ENCODE results near the gene ADAMTS17.

Gene ADAMTS17

GRCh38 chr15:100297812-100298211 is 44.0 kb downstream of the ADAMTS17 start:
- H3K4me1 ChIP-seq (ENCODE audit: control insufficient read depth, low read length) = no peaks in the 10 kb centered on the region
- no peak overlapping the region for H3K4me2 ChIP-seq (ENCODE audit: low read length)
- TF ChIP-seq CTCF (IDR thresholded peaks at IDR 0.05; ENCODE audit: low read depth, low read length, poor library complexity, severe bottlenecking) (no peak), EZH2phosphoT487 (IDR thresholded peaks at IDR 0.05; ENCODE audit: borderline replicate concordance, low read length) (no peak)
- H3K9me3 ChIP-seq (ENCODE audit: control insufficient read depth, insufficient read depth, low read length) = no peaks in the 10 kb centered on the region; the same call in 1 of the 2 replicates
- H3K4me3 ChIP-seq (ENCODE audit: low read length) = no peak overlapping the region
- H3K27me3 ChIP-seq (ENCODE audit: control insufficient read depth, low read length) = no peaks in the 10 kb centered on the region
- H3F3A ChIP-seq (ENCODE audit: control insufficient read depth, insufficient read depth) = no peaks in the 10 kb centered on the region
- no peak overlapping the region for H3K27ac ChIP-seq (ENCODE audit: low read depth, low read length)
- H3K79me2 ChIP-seq (ENCODE audit: control insufficient read depth, low read length) = no peaks in the 10 kb centered on the region
- H3K36me3 ChIP-seq (ENCODE audit: control insufficient read depth, low read length) = no peaks in the 10 kb centered on the region
- H4K20me1 ChIP-seq (ENCODE audit: control insufficient read depth, insufficient read depth, low read depth, low read length) = no peaks in the 10 kb centered on the region
- H3K9me2 ChIP-seq (replicated peaks; ENCODE audit: control insufficient read depth, low read length) = no peaks in the 10 kb centered on the region

GRCh38 chr15:100295939-100296565 is 45.7 kb downstream of the ADAMTS17 start:
- Histone ChIP-seq H3F3A (ENCODE audit: control insufficient read depth, insufficient read depth) (no peaks in the 10 kb centered on the region), H3K36me3 (ENCODE audit: control insufficient read depth, low read length) (no peaks in the 10 kb centered on the region), H3K4me3 (ENCODE audit: low read length) (no peak overlapping the region), H3K4me1 (ENCODE audit: control insufficient read depth, low read length) (no peaks in the 10 kb centered on the region), H3K79me2 (ENCODE audit: control insufficient read depth, low read length) (no peaks in the 10 kb centered on the region), H3K9me2 (replicated peaks; ENCODE audit: control insufficient read depth, low read length) (no peaks in the 10 kb centered on the region), H3K27me3 (ENCODE audit: control insufficient read depth, low read length) (no peaks in the 10 kb centered on the region), H3K27ac (ENCODE audit: low read depth, low read length) (no peak overlapping the region), H3K4me2 (ENCODE audit: low read length) (no peak overlapping the region), H4K20me1 (ENCODE audit: control insufficient read depth, insufficient read depth, low read depth, low read length) (no peaks in the 10 kb centered on the region), H3K9me3 (ENCODE audit: control insufficient read depth, insufficient read depth, low read length) (no peaks in the 10 kb centered on the region; the same call in 1 of the 2 replicates)
- TF ChIP-seq EZH2phosphoT487 (IDR thresholded peaks at IDR 0.05; ENCODE audit: borderline replicate concordance, low read length) = no peak
- no peak for TF ChIP-seq CTCF (IDR thresholded peaks at IDR 0.05; ENCODE audit: low read depth, low read length, poor library complexity, severe bottlenecking)

- Histone ChIP-seq H3K27me3 (ENCODE audit: control insufficient read depth, low read length) (no peaks in the 10 kb centered on the region), H3K9me3 (ENCODE audit: control insufficient read depth, insufficient read depth, low read length) (no peaks in the 10 kb centered on the region), H3F3A (ENCODE audit: control insufficient read depth, insufficient read depth) (no peaks in the 10 kb centered on the region), H3K4me2 (ENCODE audit: low read length) (no peak overlapping the region), H3K4me1 (ENCODE audit: control insufficient read depth, low read length) (no peaks in the 10 kb centered on the region), H3K79me2 (ENCODE audit: control insufficient read depth, low read length) (no peaks in the 10 kb centered on the region), H4K20me1 (ENCODE audit: control insufficient read depth, insufficient read depth, low read depth, low read length) (no peaks in the 10 kb centered on the region), H3K4me3 (ENCODE audit: low read length) (no peak overlapping the region), H3K27ac (ENCODE audit: low read depth, low read length) (no peak overlapping the region), H3K9me2 (replicated peaks; ENCODE audit: control insufficient read depth, low read length) (no peaks in the 10 kb centered on the region), H3K36me3 (ENCODE audit: control insufficient read depth, low read length) (no peaks in the 10 kb centered on the region)
- TF ChIP-seq EZH2phosphoT487 (IDR thresholded peaks at IDR 0.05; ENCODE audit: borderline replicate concordance, low read length) = no peak
- TF ChIP-seq CTCF (IDR thresholded peaks at IDR 0.05; ENCODE audit: low read depth, low read length, poor library complexity, severe bottlenecking) = no peak
Observed at GRCh38 chr15:100292010-100292409, 49.8 kb downstream of the ADAMTS17 start.

All from DOHH2 (cell line).